SK-MEL-5 (cell line): ENCODE measurements around the gene BHLHE23. TPM values are rescaled to one million over a fixed set of nuclear protein-coding genes. Genes with fewer than 3 reads are reported as not detected.
"Not testable (repeated sequence)": the region's sequence is repeated elsewhere in the genome, so short reads cannot be mapped to it uniquely, and the experiment has no call there.

Experiments used
- DNase-seq: peaks from one replicate; pipeline ENCODE4 v3.0.0-alpha.2; 2016; ENCODE audit warnings: low read depth, low spot score
- in situ Hi-C: cut with HindIII; loops from 2 replicates; pipeline ENCODE4 v1.10.0; 2016; ENCODE audit warnings: low sequenced_read_pairs, high pct_unique_total_duplicates, low pct_unique_long_range_greater_than_20kb
- total RNA-seq: library from RNA; depleted of rRNA; stranded (reverse); fragments of >200 nt; shearing (Covaris generic); gene quantifications from 2 replicates; pipeline ENCODE4 v1.2.3, GENCODE V29; 2014; rRNA removed

The BHLHE23 gene
- total RNA-seq, 1 experiment from 2014 or later, result not detected

DNA sequence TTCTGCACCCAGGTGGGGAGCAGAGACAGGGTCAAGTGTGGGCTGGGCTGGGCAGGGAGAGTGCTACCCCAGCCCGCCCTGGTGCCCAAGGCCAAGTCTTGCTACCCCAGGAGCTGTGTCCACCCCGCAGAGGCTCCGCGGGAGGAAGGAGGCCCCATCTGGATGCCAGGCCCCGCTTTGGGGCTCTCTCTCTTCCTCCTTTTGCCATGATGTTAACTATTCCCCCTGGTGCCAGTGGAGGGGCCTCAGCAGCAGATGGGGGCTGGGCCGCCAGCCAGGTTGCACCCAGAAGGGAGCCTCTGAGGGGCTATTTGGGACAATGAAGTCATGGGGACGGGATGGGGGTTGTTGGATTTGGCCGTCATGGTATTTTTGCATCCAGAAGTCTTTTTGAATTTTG lies 45.0 kb downstream of the BHLHE23 start:
- DNase-seq, result no peak
- in situ Hi-C loops, result no loop called here

DNA sequence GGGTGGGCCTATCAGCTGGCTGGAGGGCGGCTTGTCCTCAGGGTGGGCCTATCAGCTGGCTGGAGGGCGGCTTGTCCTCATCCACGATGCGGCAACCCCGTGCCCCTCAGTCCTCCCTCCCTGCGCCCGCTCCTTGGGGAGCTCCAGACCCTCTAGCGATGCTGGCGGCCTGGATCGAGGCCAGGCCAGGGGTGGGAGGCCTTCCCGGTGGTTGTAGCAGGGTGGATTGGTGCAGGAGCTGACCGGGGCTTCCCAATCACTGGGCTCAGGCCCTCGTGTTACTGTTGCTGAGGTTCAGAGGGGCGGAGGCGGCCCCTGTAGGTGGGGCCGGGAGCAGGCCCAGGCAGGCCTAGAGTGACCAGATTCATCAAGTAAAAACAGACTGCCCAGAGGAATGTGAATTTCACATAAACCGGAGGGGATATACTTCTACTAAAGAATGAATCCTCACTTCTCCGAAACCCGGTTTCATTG lies 45.4 kb downstream of the BHLHE23 start:
- in situ Hi-C loops, result no loop called here
- no peak for DNase-seq

DNA sequence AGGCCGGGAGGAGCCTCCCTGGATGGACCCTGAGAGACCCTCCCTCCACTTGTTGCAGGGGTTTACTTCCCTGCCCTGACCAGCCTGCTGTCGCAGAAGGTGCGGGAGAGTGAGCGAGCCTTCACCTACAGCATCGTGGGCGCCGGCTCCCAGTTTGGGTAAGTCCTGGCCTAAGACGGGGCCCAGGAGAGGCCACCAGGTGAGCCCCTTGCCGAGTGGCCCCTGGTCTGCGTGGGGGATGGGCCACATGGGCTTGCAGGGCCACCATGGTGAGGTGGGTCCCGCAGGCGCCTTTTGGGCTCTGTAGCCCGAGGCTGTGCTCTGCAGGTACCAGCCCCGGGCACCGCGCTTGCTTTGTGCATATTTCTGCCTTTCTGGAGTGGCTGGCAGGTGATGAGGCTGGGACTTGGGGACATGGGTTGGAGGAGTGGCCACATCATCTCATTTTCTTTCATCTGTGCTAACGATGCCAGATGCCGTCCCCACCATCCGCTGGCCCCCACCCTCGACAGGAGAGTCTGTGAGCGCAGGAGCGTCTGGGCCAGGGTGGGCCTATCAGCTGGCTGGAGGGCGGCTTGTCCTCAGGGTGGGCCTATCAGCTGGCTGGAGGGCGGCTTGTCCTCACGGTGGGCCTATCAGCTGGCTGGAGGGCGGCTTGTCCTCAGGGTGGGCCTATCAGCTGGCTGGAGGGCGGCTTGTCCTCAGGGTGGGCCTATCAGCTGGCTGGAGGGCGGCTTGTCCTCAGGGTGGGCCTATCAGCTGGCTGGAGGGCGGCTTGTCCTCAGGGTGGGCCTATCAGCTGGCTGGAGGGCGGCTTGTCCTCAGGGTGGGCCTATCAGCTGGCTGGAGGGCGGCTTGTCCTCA lies 46.1 kb downstream of the BHLHE23 start:
- in situ Hi-C loops, DNase-seq: not testable (repeated sequence)

DNA sequence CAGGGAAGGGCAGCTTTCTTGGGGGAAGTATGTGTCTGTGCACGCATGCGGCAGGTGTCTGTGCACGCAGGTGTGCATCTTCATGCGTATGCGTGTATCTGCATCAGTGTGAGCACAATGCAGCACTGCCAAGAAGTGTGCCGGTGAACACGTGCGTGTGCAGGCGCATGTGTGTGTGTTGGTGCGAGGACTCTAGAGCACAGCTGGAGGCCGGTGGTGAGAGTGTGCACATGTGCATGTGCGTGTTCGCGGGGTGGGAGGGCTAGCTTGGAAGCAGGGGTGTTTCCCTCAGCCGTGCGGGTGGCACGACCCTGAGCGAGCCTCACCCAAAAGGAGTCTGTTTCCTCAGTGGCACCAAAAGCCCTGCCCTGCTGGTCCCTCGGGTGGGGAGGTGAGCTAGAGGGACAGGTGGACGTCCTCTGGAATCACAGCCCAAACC lies 46.7 kb downstream of the BHLHE23 start:
- in situ Hi-C loops, result no loop called here
- DNase-seq, result no peak

DNA sequence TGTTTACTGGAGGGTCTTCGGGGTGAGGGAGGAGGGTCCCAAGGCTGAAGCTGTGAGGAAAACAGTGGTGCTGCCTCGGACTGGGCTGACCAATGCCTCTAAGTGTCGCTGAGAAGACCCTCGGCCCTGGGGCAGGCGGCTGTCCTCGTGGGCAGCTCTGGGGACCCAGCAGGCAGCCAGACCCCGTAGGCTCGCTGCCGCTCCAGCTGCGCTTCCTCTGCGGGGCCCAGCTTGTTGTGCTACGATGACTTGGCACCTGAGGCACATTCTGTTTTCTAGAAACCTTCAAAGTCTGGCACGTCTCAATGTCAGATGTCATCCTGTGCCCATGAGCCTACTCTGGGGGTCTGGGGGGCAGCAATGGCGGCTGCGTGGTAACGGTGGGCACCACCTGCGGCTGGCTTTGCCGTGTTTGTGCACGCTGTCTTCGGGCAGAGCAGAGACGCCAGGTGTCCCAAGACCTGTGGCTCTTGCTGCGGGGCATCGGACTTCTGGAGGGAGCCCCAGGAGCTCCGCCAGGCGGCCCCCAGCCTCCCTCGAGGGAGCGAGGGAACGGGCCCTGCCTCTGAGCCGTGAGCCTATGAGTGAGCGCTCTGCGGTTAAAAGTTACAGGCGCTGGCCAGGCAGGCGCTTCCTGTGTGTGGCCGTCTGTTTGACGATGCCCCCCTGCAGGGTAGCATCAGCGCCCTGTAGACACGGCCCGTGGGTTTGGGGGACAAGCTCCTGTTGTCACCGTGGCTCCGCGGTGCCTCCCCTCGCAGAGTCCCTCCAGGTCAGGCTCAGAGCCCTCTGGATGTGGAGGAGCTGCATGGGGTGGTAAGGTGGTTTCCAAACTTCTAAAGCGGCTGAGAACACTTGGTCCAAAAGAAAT lies 47.4 kb downstream of the BHLHE23 start:
- no peak for DNase-seq

DNA sequence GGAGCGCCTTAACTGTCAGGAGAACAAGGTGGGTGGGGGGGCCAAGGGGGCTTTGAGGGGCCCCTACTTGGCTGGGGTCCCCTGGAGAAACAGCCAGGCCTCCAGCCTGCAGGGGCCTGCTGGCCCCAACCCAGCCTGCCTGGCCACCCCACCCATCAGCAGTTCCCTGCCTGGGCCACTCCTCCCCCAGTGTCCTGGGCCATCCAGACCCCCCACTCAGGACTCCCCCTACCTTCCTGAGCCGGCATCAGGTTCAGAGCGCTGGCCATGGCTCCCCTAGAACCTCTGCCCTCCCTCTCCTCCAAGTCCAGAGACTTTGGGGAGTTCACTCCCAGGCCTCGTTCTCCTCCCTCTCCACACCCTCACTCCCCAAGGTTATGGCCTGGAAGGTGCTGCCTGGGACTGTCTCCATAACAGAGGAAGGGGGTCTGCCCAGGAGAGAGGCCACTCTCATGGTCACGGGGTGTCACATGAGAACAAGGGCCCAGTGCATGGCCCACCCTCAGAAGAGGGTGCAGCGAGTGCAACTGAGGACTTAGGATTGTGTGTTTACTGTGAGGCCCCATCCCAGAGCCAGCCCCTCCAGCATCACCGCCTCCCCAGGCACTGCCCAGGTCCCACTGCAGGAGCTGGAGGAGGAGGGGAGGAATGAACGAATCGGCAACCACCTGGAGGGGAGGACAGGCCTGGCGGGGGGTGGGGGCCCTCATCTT lies 48.2 kb downstream of the BHLHE23 start:
- no peak for DNase-seq
- in situ Hi-C loops, result no loop called here

More for the DNA sequence above, 47.4 kb downstream of the BHLHE23 start:
- in situ Hi-C loops, result no loop called here

DNA sequence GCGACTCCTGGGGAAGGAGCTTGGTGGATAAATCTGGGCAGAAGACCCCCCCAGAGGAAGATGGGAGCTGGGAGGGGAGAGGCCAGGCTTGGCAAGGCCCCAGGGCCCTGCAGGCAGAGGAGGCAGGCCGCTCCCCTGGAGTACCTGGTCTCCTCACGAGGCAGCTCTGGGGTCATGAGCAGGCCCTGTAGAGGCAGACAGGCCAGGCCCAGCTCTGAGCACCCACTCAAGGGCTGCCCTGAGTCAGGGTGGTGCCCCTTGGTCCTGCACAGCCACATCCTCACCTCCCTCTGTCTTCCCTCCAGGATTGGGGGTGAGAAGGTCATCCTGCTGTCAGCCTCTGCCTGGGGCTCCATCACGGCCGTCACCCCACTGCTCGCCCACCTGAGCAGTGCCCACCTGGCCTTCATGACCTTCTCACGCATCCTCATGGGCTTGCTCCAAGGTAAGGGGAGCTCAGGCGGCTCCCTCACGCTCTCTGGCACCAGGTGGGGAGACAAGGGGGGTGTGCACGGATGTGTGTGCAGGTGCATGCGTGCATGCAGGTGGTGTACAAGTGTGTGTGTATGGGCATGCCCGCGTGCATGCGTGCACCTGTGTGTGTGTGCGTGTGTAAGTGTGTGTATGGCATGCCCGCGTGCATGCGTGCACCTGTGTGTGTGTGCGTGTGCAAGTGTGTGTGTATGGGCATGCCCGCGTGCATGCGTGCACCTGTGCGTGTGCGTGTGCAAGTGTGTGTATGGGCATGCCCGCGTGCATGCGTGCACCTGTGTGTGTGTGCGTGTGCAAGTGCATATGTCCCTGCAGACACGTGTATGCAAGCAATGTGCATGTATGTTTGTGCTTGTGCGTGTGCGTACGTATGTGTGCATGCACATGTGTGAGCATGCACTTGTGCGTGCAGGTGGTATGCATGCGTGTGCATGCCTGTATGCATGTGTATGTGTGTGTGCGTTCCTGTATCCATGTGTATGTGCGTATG lies 49.3 kb downstream of the BHLHE23 start:
- in situ Hi-C loops, result no loop called here
- DNase-seq, result no peak

DNA sequence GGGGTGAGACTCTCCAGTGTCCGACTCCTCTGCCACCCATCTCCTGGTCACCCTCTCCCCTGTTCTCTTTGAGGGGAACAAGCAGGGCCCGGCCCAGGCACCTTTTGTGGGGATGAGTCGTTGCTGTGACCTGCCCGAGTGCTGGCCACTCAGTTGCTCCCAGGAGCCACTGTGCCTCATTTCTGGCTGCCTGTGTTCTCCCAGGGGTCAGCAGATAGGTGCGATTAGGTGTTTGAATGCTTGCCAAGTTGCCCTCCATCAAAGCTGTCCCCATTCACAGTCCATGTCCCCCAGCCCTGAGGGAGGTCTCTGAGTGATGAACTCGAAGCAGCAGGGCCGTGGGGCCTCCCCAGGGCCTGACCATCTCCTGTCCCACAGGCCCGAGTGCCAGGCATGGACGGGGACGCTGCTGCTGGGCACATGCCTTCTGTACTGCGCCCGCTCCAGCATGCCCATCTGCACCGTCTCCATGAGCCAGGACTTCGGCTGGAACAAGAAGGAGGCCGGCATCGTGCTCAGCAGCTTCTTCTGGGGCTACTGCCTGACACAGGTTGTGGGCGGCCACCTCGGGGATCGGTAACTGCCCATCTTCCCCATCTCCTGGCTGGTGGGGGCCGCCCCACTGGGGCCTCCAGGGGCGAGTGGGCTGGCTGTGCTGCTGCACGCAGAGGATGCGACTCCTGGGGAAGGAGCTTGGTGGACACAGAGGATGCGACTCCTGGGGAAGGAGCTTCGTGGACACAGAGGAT lies 50.2 kb downstream of the BHLHE23 start:
- DNase-seq, result no peak
- in situ Hi-C loops, result no loop called here

Other genes starting within 250 kb of the BHLHE23 start
- gene MRGBP, start 210.5 kb downstream of the BHLHE23 start, total RNA-seq, result 28.3 and 31.7 TPM in 2 replicates
- gene OGFR, start 202.1 kb downstream of the BHLHE23 start, total RNA-seq, result 58.3 and 65.2 TPM in 2 replicates
- gene COL9A3, start 189.9 kb downstream of the BHLHE23 start, total RNA-seq, result 8.6 and 11.0 TPM in 2 replicates
- 54.7 and 55.2 TPM in 2 replicates for gene TCFL5, start 145.1 kb downstream of the BHLHE23 start, total RNA-seq
- 26.4 and 29.9 TPM in 2 replicates for gene DIDO1, start 80.5 kb downstream of the BHLHE23 start, total RNA-seq
- gene GID8, start 68.8 kb downstream of the BHLHE23 start, total RNA-seq, result 21.4 and 23.3 TPM in 2 replicates
- gene SLC17A9, start 54.3 kb downstream of the BHLHE23 start, total RNA-seq, result not detected in 2 replicates
- 28.7 and 31.8 TPM in 2 replicates for gene YTHDF1, start 209.2 kb upstream of the BHLHE23 start, total RNA-seq
- 7.7 and 12.3 TPM in 2 replicates for gene BIRC7, start 228.9 kb upstream of the BHLHE23 start, total RNA-seq
- gene NKAIN4, start 247.5 kb upstream of the BHLHE23 start, total RNA-seq, result not detected in 2 replicates